GM12865 (cell line): ENCODE measurements around the gene RHOH.
A peak's percentile ranks its signal among the peaks of the same experiment; 100 is the strongest.
"Not testable (repeated sequence)": the region's sequence is repeated elsewhere in the genome, so short reads cannot be mapped to it uniquely, and the experiment has no call there.

Experiments used
- DNase-seq: peaks from one replicate; pipeline ENCODE4 v3.0.0; 2010; ENCODE audit warnings: low read depth
- H3K4me3 ChIP-seq: 2 replicates; pipeline ENCODE4 v1.5.1; 2011; ENCODE audit warnings: mild to moderate bottlenecking, low read depth, low read length, control low read depth
- TF ChIP-seq, protein P1 (sequence below): IDR thresholded peaks from 2 replicates; pipeline ENCODE4 v1.5.1; 2011; ENCODE audit warnings: low read length, control low read depth, low read depth, inconsistent platforms; ENCODE audit not compliant: insufficient read depth; ENCODE audit errors: missing control alignments

Gene RHOH

DNA sequence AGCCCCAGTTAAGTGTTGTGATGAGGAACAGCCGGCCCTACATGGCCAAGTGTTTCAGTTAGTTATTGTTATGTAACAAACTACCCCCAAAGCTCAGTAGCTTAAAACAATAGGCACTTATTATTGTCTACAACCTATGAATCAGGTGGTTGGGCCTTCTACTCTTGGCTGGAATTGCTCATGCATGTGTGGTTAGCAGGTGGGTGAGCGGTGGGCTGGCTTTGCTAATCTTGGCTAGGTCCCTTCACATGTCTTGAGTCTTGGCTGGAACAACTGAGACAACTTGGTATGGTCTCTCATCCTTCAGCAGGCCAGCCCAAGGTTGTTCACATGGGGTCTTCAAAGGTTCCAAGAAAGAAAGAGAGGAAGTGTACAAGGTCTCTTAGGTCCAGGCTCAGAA, 83.8 kb downstream of the RHOH start:
- H3K4me3 ChIP-seq, result no peak overlapping the region
- DNase-seq, result no peak
- TF ChIP-seq, protein P1, sequence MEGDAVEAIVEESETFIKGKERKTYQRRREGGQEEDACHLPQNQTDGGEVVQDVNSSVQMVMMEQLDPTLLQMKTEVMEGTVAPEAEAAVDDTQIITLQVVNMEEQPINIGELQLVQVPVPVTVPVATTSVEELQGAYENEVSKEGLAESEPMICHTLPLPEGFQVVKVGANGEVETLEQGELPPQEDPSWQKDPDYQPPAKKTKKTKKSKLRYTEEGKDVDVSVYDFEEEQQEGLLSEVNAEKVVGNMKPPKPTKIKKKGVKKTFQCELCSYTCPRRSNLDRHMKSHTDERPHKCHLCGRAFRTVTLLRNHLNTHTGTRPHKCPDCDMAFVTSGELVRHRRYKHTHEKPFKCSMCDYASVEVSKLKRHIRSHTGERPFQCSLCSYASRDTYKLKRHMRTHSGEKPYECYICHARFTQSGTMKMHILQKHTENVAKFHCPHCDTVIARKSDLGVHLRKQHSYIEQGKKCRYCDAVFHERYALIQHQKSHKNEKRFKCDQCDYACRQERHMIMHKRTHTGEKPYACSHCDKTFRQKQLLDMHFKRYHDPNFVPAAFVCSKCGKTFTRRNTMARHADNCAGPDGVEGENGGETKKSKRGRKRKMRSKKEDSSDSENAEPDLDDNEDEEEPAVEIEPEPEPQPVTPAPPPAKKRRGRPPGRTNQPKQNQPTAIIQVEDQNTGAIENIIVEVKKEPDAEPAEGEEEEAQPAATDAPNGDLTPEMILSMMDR, result no peak

DNA sequence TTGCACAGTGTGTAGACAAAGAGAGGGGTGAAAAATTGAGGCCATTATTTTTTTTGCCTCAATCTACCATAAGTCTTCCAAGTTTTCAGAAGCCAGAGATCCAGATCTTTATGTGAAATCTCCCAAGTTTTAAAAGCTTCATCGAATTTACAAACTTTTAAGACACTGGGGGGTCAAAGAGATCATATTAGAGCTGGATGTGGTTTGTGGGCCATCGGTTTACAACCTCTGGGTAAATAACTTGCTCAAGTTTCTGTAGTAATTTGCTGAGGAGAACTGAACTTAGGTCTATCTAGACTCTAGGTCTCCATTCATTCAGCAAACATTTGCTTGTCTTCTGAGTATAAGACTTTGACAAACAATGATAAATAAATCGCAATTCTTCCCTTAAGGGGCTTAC, 84.3 kb downstream of the RHOH start:
- TF ChIP-seq, protein P1, result no peak
- no peak overlapping the region for H3K4me3 ChIP-seq
- no peak for DNase-seq

DNA sequence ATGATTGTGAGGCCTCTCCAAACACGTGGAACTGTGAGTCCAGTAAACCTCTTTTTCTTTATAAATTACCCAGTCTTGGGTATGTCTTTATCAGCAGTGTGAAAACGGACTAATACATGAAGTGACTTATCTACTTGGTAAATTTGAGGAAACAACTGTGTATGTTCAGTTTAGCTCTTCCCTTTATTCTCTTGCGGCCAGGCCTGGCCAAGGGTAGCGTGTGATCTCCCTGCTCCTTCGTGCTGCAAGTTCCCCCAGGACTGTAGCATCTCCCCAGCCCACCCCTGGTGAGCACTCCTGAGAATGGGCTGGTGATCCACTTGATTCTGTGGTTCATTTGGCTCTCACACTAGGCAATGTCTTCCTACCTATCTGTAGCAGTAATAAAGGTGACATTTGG, 85.1 kb downstream of the RHOH start:
- TF ChIP-seq, protein P1, result no peak
- H3K4me3 ChIP-seq, result no peak overlapping the region
- no peak for DNase-seq

DNA sequence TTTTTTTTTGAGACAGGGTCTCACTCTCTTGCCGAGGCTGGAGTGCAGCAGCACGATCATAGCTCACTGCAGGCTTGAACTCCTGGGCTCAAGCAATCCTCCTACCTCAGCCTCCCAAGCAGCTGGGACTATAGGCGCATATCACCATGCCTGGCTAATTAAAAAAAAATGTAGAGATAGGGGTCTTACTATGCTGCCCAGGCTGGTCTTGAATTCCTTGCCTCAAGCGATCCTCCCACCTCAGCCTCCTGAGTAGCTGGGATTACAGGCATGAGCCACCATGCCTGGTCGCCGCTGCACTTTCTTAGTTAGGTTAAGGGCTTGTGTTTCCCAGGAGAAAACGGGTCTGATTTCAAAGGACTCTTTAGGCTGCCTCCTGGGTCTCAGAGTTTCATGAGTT, 86.0 kb downstream of the RHOH start:
- not testable (repeated sequence) for DNase-seq, H3K4me3 ChIP-seq

DNA sequence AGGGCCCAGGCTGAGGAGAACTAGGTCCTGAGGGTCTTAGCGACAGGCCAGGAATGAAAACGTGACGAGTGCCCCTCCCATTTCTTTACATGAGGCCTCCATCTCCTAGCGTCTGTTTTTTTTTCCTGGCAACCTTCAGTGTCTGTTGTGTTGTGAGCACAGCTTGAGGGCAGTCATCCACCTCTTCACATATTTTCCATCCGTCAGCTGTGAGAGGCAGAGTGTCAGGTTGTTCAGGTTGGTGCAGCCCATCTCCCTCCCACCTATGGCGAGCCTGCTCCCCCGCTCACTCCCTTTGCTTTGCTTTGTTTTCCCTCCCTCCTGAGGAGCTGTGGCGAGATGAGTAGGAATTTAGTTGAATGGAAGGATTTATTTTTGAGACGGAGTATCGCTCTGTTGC, 86.6 kb downstream of the RHOH start:
- TF ChIP-seq, protein P1, result no peak
- DNase-seq, result no peak
- no peak overlapping the region for H3K4me3 ChIP-seq

DNA sequence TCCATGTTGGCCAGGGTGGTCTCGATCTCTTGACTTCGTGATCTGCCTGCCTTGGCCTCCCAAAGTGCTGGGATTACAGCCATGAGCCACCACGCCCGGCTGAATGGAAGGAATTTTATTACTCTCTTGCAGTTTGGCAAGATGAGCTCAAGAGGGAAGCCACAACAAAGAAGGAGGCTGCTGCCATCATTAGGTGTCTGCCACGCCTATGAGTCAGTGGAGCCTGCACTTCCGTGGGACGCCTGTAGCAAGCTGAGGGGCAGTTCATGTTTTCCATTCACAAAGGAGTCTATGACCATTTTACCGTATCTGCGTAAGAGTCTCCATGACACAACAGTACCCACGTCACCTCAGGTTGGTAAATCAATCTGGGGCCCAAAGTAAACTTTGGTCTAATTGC, 87.1 kb downstream of the RHOH start:
- DNase-seq, result peak; percentile 46
- TF ChIP-seq, protein P1, result no peak

DNA sequence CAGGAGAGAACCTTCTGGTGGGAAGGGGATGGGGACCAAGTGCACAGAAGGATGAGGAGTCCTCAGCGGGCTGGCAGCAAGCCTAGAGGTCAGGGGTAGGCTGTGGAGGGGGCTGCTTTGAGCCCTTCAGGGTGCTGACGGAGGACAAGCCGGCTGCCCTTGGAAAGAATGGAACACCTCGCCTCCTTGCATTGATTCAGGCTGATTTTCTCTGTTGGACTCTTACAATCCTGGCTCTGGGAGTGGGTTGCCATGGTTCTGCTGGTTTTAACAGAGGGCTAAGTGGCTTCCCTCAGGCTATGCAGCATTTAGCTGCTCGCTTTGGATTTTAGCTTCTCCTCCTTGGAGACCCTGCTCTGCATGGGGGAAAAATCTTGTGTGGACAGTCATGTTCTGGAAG, 88.9 kb downstream of the RHOH start:
- DNase-seq, result no peak
- TF ChIP-seq, protein P1, result no peak

More for the DNA sequence above, 87.1 kb downstream of the RHOH start:
- no peak overlapping the region for H3K4me3 ChIP-seq

More for the DNA sequence above, 88.9 kb downstream of the RHOH start:
- H3K4me3 ChIP-seq, result no peak overlapping the region
